HEK293 (cell line): Measurements from ENCODE around the gene ABHD16B.

Experiments
- CTCF ChIP-seq: fragments of 450-650 bp; formaldehyde crosslinking; IDR thresholded peaks from 2 replicates; pipeline ENCODE4 v1.5.1; 2016; ENCODE audit warnings: missing biosample characterization, missing genetic modification characterization
- REST ChIP-seq: fragments of 450-650 bp; formaldehyde crosslinking; IDR thresholded peaks from 2 replicates; pipeline ENCODE4 v1.5.1; 2016; ENCODE audit warnings: missing biosample characterization, missing genetic modification characterization
- YY1 ChIP-seq: fragments of 450-650 bp; formaldehyde crosslinking; IDR thresholded peaks from 2 replicates; pipeline ENCODE4 v1.5.1; 2018; ENCODE audit warnings: missing biosample characterization, missing genetic modification characterization
- ZBTB11 ChIP-seq: fragments of 450-650 bp; formaldehyde crosslinking; conservative IDR thresholded peaks from 2 replicates; pipeline ENCODE4 v1.5.1; 2016; ENCODE audit warnings: low read depth, missing biosample characterization, missing genetic modification characterization
- ZBTB44 ChIP-seq: fragments of 450-650 bp; IDR thresholded peaks from 2 replicates; pipeline ENCODE4 v1.5.1; 2018; ENCODE audit warnings: missing biosample characterization, mild to moderate bottlenecking, missing genetic modification characterization
- ZNF184 ChIP-seq: fragments of 450-650 bp; IDR thresholded peaks from 2 replicates; pipeline ENCODE4 v1.5.1; 2018; ENCODE audit warnings: missing biosample characterization, mild to moderate bottlenecking, missing genetic modification characterization

GRCh38 chr20:63864978-63865640, 3.8 kb downstream of the ABHD16B start, which contains the start of gene TPD52L2:
- peak; percentile 14; the same call in 1 of the 2 replicates for TF ChIP-seq CTCF (tag by site-specific recombination)
- TF ChIP-seq ZBTB44 (tag by site-specific recombination) = no peak
- TF ChIP-seq REST (tag by site-specific recombination) = no peak; the same call in 1 of the 2 replicates
- no peak for TF ChIP-seq ZNF184 (tag by site-specific recombination)
- peak; percentile 97 for TF ChIP-seq ZBTB11
- TF ChIP-seq YY1 (tag by site-specific recombination) = peak; percentile 47; the same call in 1 of the 2 replicates
